Endothelial cell of umbilical vein (primary cell): ENCODE results near the gene HHIP. TPM values are rescaled to one million over a fixed set of nuclear protein-coding genes. Genes with fewer than 3 reads are reported as not detected.
"Not testable (repeated sequence)": the region's sequence is repeated elsewhere in the genome, so short reads cannot be mapped to it uniquely, and the experiment has no call there.

Experiments used
- BruUV-seq: library from RNA; stranded (reverse); fragments of 400-500 nt; replicated peaks from 2 replicates; lab custom pipeline; 2021; lab: Mats Ljungman, UMichigan
- CTCF ChIA-PET: fragments of 300-600, 350-600 bp; sonication (Branson Sonifier 250); formaldehyde crosslinking; loops from one replicate; lab custom pipeline; 2021; ENCODE audit warnings: antibody characterized with exemption, inconsistent platforms; lab: Charles Lee
- POLR2A ChIA-PET: fragments of 300-600, 350-600 bp; sonication (Branson Sonifier 250); formaldehyde crosslinking; loops from one replicate; lab custom pipeline; 2021; ENCODE audit warnings: antibody characterized with exemption, inconsistent platforms; lab: Charles Lee
- DNase-seq: peaks from one replicate; pipeline ENCODE4 v3.0.0-alpha.2; 2011; ENCODE audit warnings: low read depth, low spot score
- FAIRE-seq: peaks from 2 replicates; lab custom pipeline; 2011; peaks lifted over from hg19 to GRCh38; lab: Jason Lieb, UNC
- H2AFZ ChIP-seq: 2 replicates; pipeline ENCODE4 v1.6.0; 2012; ENCODE audit warnings: low read depth, low read length, control low read depth, inconsistent platforms
- H3K27ac ChIP-seq: 2 replicates; pipeline ENCODE4 v1.5.1; 2011; ENCODE audit warnings: low read depth, mild to moderate bottlenecking, control low read depth, low read length, moderate library complexity; ENCODE audit not compliant: insufficient read depth
- H3K27me3 ChIP-seq, 2 experiments: 2 replicates each; pipeline versions ENCODE4 v1.6.0 to v1.6.1; 2011; ENCODE audit warnings: low read length in 2 of 2, mixed read lengths in 1 of 2; ENCODE audit not compliant: control insufficient read depth in 2 of 2, insufficient read depth in 2 of 2
- H3K36me3 ChIP-seq, 2 experiments: 2 replicates in 1 of 2; 3 replicates in 1 of 2; pipeline ENCODE4 v1.5.1; 2011; ENCODE audit warnings: low read length in 2 of 2, mild to moderate bottlenecking in 1 of 2, moderate library complexity in 1 of 2; ENCODE audit not compliant: control insufficient read depth in 2 of 2, insufficient read depth in 2 of 2; ENCODE audit errors: extremely low read depth in 1 of 2
- H3K4me1 ChIP-seq: 3 replicates; pipeline ENCODE4 v1.5.1; 2011; ENCODE audit warnings: mild to moderate bottlenecking, low read length; ENCODE audit not compliant: control insufficient read depth, insufficient read depth; ENCODE audit errors: extremely low read depth
- H3K4me2 ChIP-seq: 2 replicates; pipeline ENCODE4 v1.6.1; 2011; ENCODE audit warnings: low read length, control low read depth, mixed read lengths; ENCODE audit not compliant: insufficient read depth
- H3K4me3 ChIP-seq, 3 experiments: fragments of 200-600 bp in 1 of 3; sonication (generic), shearing (Covaris generic) in 1 of 3; replicated peaks in 1 of 3; 2 replicates each; pipeline ENCODE4 v1.5.1; 2011 to 2016; ENCODE audit warnings: control low read depth in 3 of 3, low read length in 3 of 3, mild to moderate bottlenecking in 2 of 3, inconsistent platforms in 1 of 3, low read depth in 1 of 3, moderate library complexity in 1 of 3; ENCODE audit not compliant: insufficient read depth in 1 of 3
- H3K79me2 ChIP-seq: 2 replicates; pipeline ENCODE4 v1.6.0; 2012; ENCODE audit warnings: low read length, inconsistent platforms; ENCODE audit not compliant: control insufficient read depth, insufficient read depth
- H3K9ac ChIP-seq: replicated peaks from 2 replicates; pipeline ENCODE3; 2011; ENCODE audit warnings: low read length, control low read depth; ENCODE audit not compliant: insufficient read depth; ENCODE audit errors: extremely low read depth
- H3K9me1 ChIP-seq: replicated peaks from 3 replicates; pipeline ENCODE4 v1.6.0; 2011; ENCODE audit warnings: mild to moderate bottlenecking, low read length; ENCODE audit not compliant: control insufficient read depth, insufficient read depth; ENCODE audit errors: extremely low read depth
- H3K9me3 ChIP-seq: replicated peaks from 2 replicates; pipeline ENCODE4 v1.5.1; 2012; ENCODE audit warnings: low read length, inconsistent platforms; ENCODE audit not compliant: control insufficient read depth, insufficient read depth
- H4K20me1 ChIP-seq: replicated peaks from 2 replicates; pipeline ENCODE3; 2011; ENCODE audit warnings: mild to moderate bottlenecking, low read length; ENCODE audit not compliant: control insufficient read depth, insufficient read depth; ENCODE audit errors: extremely low read depth
- FOS ChIP-seq: IDR thresholded peaks from 2 replicates; pipeline ENCODE4 v1.6.1; 2011; ENCODE audit warnings: mild to moderate bottlenecking, low read length, moderate library complexity, borderline replicate concordance; ENCODE audit not compliant: insufficient read depth
- GATA2 ChIP-seq: IDR thresholded peaks from 2 replicates; pipeline ENCODE4 v1.7.0; 2011; ENCODE audit warnings: low read depth, mild to moderate bottlenecking, moderate library complexity, mixed read lengths, low read length; ENCODE audit not compliant: insufficient read length, insufficient read depth
- JUN ChIP-seq: IDR thresholded peaks from 2 replicates; pipeline ENCODE4 v1.6.1; 2011; ENCODE audit warnings: borderline replicate concordance, low read depth; ENCODE audit not compliant: insufficient read length, insufficient read depth
- dilution Hi-C: fragments of 300-500 bp; cut with MboI; formaldehyde crosslinking; loops from one replicate; pipeline ENCODE4 v1.15.0; 2019; ENCODE audit warnings: low sequenced_read_pairs; ENCODE audit not compliant: extremely low pct_ligation_motif_present
- intact Hi-C: fragments of 100-400 bp; cut with micrococcal nuclease; formaldehyde crosslinking; loops from one replicate; pipeline ENCODE4 v1.10.0; 2022
- polyA plus RNA-seq, 4 experiments: library from polyadenylated mRNA; depleted of rRNA in 3 of 4; stranded (reverse) in 3 of 4; unstranded in 1 of 4; fragments of >200 nt; gene quantifications; 2 replicates each; pipeline versions ENCODE4 v1.2.1 to v1.2.3, GENCODE V29; 2011 to 2012; ENCODE audit warnings: missing spikeins in 1 of 4
- small RNA-seq: library from RNA; depleted of rRNA; stranded (forward); fragments of <200 nt; gene quantifications from one replicate; pipeline ENCODE3, GENCODE V24; 2012; ENCODE audit warnings: low replicate concordance, low read depth; ENCODE audit not compliant: insufficient read depth, insufficient read length
- total RNA-seq: library from RNA; stranded (reverse); gene quantifications from 2 replicates; pipeline ENCODE4 v1.2.3, GENCODE V29; 2021

Gene HHIP
- total and polyA plus RNA-seq, 2 donors (not counting 3 experiments of a cell fraction or from before 2014, with no cell fraction given) = 239 to 971 TPM

DNA sequence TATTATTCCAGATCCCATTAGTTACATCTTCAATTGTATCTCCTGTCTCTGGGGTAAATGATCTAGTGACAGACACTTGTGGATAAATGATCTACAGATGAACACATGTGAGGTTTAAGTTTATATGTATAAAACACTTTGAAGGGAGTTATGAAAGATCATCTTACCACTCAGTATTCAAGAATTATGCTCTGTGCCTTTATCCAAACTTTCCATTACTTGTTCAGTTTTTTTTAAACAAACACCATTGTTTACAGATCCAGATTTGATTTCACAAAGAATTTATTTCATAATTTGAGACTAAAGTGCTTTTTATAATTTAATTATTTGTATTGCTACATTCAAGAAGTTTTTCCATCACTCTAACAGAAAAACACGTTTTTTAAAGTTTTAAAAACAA is 142.5 kb downstream of the HHIP start:
- no peak overlapping the region for H3K4me3 ChIP-seq
- no peaks in the 10 kb centered on the region for H3K79me2 ChIP-seq
- CTCF ChIA-PET = interaction anchor here (1.6 kb wide), 2 partner anchors 138 to 611 kb away, joined by 3 to 7 read pairs; no protein-coding TSS in a partner anchor
- DNase-seq (no peak), FAIRE-seq (no peak)
- no peaks in the 10 kb centered on the region for H3K36me3 ChIP-seq
- TF ChIP-seq GATA2 (no peak), FOS (no peak), JUN (no peak)
- no peak overlapping the region for H3K4me2 ChIP-seq
- POLR2A ChIA-PET = no interaction called here
- H2AFZ ChIP-seq = no peak overlapping the region
- H3K27ac ChIP-seq = no peak overlapping the region
- H3K4me1 ChIP-seq = no peaks in the 10 kb centered on the region
- H3K9ac ChIP-seq = no peak overlapping the region
- H4K20me1 ChIP-seq = no peaks in the 10 kb centered on the region
- dilution Hi-C loops = no loop called here
- no peaks in the 10 kb centered on the region for H3K9me1 ChIP-seq
- no TSS peak for BruUV-seq
- H3K9me3 ChIP-seq = no peaks in the 10 kb centered on the region
- intact Hi-C loops = no loop called here
- peaks cover 0 to 2% of the 10 kb centered on the region in 2 experiments for H3K27me3 ChIP-seq

DNA sequence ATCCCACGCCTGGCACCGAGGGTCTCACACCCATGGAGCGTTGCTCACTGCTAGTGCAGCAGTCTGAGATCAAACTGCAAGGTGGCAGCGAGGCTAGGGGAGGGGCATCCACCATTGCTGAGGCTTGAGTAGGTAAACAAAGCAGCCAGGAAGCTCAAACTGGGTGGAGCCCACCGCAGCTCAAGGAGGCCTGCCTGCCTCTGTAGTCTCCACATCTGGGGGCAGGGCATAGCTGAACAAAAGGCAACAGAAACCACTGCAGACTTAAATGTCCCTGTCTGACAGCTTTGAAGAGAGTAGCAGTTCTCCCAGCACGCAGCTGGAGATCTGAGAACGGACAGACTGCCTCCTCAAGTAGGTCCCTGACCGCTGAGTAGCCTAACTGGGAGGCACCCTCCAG is 146.0 kb downstream of the HHIP start:
- intact Hi-C loops, H3K79me2 ChIP-seq, H3K4me3 ChIP-seq, H3K9ac ChIP-seq, H3K36me3 ChIP-seq, H3K4me2 ChIP-seq, H3K9me3 ChIP-seq, dilution Hi-C loops, H4K20me1 ChIP-seq, POLR2A ChIA-PET, H3K27ac ChIP-seq, BruUV-seq, H3K9me1 ChIP-seq, H2AFZ ChIP-seq, FAIRE-seq, H3K27me3 ChIP-seq, H3K4me1 ChIP-seq, DNase-seq: not testable (repeated sequence)
- CTCF ChIA-PET = interaction anchor here (2.0 kb wide), 1 partner anchor 9 kb away, joined by 4 read pairs; no protein-coding TSS in a partner anchor

Small RNA genes within 50 kb of the gene (small RNA-seq; reads per million reads assigned to genes)
- not detected for gene RF02271
